ENCODE data around the gene IFT74.

Gene IFT74

GRCh38 chr9:26955921-26956859 is at the start of gene IFT74:
IFT74 (plus strand) TSS chr9:26956412; CDS start chr9:26961968, 5,556 bp downstream.
- peak; percentile 81 to 87 for DNase-seq (ENCODE audit: low read depth in 2 of 2, low spot score in 1 of 2)

GRCh38 chr9:26913138-26913668 is 43.0 kb upstream of the IFT74 start:
- DNase-seq (ENCODE audit: low read depth in 2 of 2, low spot score in 1 of 2) = no peak

- no peak for DNase-seq (ENCODE audit: low read depth in 2 of 2, low spot score in 1 of 2)
Measured at GRCh38 chr9:26919698-26920097, 36.5 kb upstream of the IFT74 start.

DNA sequence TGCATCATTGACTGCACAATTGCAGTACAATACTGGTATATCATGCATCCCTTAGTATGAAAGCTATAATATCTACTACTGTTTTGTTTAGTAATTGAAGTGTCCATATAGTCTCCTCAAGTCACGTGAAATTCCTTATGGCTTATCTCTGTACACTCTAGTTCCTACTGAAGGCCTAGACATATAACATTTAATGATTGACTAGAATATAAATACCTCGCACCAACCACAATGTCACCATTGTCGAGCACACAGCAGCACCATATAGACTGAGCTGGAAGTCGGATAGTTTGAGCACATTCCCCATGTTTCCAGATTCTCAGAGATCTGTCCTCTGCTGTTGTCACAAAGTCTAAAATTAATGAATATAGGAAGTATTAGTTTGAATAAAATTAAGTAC is 30.6 kb upstream of the IFT74 start:
- no peak for DNase-seq (ENCODE audit: low read depth in 2 of 2, low spot score in 1 of 2)

DNA sequence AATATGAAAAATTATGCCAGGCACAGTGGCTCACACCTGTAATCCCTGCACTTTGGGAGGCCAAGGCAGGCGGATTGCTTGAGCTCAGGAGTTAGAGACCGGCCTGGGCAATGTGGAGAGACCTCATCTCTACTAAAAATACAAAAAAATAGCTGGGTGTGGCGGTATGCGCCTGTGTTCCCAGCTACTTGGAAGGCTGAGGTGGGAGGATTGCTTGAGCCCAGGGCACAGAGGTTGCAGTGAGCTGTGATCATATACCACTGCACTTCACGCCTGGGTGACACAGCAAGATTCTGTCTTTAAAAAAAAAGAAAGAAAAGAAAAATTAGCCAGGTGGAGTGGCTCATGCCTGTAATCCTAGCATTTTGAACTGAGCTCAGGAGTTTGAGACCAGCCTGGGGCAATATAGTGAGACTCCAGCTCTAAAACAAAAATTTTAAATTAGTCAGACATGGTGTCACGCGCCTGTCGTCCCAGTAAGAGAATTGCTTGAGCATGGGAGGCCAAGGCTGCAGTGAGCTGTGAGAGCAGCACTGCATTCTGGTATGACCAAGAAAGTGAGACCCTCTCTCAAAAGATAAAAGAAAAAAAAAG is 27.2 kb upstream of the IFT74 start:
- no peak for DNase-seq (ENCODE audit: low read depth in 2 of 2, low spot score in 1 of 2)

DNA sequence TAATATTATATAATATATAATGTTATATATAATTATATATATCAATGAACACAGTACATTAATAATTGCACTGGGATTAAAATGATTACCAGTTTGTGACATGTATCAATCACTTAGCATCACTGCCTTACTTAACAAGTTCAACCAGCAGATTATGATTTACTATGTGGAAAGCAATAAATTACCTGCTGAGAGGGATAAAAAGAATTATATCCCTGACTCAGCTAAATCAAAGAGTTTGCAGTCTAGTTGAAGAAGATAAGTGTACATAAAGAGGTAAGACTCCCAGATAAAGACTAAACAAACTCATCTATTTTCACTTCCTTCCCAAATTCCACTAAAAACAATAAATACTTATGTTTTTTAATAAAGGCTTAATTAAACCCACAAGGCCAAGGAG is 20.4 kb upstream of the IFT74 start:
- no peak for DNase-seq (ENCODE audit: low read depth in 2 of 2, low spot score in 1 of 2)

DNA sequence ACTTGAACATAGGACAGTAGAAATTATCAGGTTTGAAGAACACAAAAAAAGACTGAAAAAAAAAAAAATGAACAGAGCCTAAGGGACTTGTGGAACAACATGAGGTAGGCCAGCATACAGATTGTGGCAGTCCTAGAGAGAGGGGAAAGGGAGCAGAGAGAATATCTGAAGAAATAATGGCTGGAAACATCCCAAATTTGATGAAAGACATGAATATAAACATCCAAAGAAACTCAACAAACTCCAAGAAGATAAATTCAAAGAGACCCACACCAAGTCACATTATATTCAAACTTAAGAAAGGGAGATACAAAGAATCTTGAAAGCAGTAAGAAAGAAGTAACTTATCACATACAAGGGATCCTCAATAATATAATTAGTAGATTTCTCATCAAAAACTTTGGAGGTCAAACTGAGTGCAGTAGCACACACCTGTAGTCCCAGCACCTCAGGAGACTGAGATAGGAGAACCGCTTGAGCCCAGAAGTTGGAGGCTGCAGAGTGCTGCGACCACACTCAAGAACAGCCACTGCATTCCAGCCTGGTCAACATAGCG is 18.3 kb upstream of the IFT74 start:
- no peak for DNase-seq (ENCODE audit: low read depth in 2 of 2, low spot score in 1 of 2)

DNA sequence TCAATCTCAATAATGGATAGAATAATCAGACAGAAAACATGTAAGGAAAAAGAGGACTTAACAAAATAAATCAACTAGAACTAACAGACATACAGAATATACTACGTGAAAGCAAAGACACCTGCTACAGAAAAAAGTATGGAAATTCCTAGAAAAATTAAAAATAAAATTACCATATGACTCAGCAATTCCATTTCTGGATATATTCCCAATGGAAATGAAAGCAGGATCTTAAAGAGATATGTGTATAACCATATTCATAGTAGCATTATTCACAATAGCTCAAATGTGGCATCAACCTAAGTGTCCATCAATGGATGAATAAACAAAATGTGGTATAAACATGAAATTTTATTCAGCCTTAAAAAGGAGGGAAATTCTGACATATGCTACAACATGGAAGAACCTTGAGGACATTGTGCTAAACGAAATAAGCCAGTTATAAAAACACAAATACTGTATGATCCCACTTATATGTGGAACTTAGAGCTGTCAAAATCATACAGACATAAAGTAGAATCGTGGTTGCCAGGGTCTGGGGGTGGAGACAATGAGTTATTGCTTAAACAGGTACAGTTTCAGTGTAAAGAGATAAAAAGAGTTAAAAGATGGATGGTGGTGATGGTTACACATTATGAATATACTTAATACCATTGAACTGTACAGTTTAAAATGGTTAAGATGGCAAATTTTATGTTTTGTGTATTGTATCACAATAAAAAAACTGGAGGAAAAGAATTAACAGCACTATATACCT is 16.1 kb upstream of the IFT74 start:
- no peak for DNase-seq (ENCODE audit: low read depth in 2 of 2, low spot score in 1 of 2)

DNA sequence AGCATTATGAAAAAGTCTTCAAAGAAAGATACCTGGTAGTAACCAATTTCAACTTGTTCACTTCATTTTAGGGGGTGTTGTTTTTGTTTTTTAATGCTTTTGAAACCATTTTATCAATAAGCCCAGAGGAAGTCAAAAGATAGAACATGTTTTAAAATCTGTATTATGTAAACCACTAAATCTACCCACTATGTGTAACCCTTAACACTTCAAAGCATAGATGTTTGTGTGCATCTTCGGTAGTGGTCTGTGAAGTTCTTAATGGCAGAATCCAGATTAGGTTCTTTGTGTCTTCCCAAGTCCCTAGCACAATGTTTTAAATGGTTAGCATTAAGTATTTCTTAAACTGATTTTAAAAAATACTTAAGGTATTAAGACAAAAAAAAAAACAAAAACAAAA is 15.4 kb upstream of the IFT74 start:
- DNase-seq (ENCODE audit: low read depth in 2 of 2, low spot score in 1 of 2) = no peak

GRCh38 chr9:26945591-26945990 is 10.6 kb upstream of the IFT74 start:
- DNase-seq (ENCODE audit: low read depth in 2 of 2, low spot score in 1 of 2) = no peak

DNA sequence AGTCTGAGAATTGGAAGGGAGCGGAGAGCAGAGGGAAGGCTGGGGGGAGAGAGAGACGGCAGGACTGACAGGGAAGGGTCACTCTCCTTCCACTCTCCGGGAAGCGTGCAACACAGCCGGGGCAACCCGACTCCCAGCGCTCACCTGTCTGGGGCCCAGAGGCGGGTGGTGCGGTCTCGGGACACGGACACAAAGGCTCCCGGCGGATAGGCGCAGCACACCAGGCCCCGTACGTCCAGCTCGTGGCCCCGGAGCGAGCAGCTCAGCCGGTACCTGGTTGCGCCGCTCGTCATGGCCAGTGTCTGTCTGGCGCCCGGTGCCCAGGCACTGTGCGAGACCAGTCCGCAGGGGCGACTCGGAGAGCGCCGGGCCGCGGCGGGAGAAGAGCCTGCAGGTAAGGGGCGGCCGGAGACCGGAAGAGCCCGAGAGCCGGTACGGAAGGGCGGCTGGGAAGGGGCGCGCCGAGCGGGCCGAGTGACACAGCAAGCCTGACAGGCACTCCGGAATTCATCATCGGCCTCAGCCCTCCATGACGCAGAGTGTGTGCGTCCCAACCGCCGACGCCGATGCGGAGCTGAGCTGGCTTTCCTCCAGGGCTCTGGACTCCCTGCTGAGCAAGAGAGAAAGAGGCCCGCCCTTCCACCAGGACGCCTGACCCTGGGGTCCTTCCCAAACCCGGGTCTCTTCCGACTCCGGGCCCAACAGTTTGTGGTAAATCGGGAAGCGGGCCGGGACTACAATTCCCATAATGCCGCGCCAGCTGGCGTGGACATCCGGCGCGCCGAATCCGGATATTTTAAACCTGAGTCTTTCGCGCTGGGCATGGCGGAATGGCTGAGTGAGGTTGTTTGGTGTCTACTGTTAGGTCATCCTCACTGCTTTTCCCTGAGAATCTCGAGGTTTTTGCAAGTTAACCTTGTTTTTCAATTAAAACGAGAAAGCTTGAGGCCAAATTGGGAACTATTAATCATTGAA is 9.2 kb upstream of the IFT74 start, which contains the start of gene PLAA:
PLAA (minus strand) TSS at position 490 of the 975 bp plus-strand sequence; CDS start at position 293, 197 bp downstream.
- DNase-seq (ENCODE audit: low read depth in 2 of 2, low spot score in 1 of 2) = peak; percentile 66 to 71

- DNase-seq (ENCODE audit: low read depth in 2 of 2, low spot score in 1 of 2) = no peak
Measured at GRCh38 chr9:26947736-26948135, 8.5 kb upstream of the IFT74 start.

DNA sequence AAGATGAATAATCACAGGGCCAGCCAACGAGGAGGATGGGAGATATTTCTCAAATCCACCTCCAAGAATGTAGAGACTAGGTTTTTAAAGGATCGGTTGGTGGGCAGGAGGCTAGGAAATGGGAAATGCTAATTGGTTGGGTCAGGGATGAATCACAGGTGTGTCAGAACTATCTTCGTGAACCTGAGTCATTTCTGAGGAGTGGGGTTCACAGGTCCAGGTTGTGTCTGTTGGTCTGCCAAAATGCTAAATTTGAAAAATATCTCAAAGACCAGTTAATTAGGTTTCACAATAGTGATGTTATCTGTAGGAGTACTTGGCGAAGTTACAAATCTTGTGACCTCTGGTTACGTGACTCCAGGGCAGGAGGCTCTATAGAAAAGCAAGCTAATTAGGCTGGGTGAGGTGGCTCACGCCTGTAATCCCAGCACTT is 6.6 kb upstream of the IFT74 start:
- DNase-seq (ENCODE audit: low read depth in 2 of 2, low spot score in 1 of 2) = no peak

DNA sequence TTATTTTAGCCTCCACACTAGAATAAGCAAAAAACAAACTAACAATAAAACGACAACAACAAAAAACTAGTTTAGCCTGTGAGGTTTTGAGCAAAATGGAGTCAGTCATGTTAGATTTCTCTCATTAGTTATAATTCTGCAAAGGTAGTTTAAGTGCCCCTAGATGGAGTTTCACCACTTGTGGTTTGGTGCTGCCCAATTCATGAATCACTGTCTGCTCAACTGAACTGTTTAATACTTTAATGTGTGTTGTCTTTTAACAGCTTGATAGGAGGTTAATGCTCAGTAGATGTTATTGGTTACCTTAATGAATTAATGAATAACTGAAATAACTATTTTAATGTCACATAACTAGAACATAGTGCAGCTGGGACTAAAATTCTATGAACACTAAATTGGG is 5.7 kb upstream of the IFT74 start:
- DNase-seq (ENCODE audit: low read depth in 2 of 2, low spot score in 1 of 2) = no peak

DNA sequence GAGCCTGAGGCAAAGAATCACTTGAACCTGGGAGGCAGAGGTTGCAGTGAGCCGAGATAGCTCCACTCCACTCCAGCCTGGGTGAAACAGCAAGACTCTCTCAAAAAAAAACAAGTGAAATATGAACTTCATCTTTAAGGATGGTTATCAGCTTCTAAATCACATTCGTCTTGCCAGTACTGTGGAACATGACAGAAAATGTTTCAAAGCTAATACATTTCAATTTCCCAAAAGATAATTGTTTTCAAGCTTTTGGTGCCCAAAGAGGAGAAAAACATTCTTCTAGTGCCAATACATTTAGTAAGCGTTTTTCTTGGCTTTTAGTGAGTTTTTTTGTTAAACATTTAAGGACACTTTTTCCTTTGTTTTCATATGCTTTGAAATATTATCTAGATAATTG is 4.4 kb upstream of the IFT74 start:
- DNase-seq (ENCODE audit: low read depth in 2 of 2, low spot score in 1 of 2) = no peak

DNA sequence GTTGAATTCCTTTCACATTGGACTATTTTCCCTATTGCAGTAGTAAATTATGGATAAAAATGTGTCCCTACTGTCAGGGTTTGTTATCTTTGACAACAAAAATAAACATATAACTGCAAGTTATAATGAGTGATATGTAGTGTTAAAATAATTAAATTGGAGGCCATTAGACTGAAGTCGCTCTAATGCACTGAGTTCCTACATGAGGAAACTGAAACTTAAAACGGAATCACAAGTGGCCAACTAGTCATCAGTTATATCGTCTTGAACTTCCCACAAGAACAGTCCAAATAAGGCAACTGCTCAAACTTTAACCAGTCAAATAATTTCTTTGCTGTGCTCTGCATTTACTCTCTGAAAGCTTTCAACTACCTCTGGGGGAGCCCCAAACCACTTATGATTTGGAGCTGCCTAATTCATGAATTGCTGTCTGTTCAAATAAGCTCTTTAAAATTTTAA is 2.1 kb upstream of the IFT74 start:
- no peak for DNase-seq (ENCODE audit: low read depth in 2 of 2, low spot score in 1 of 2)

GRCh38 chr9:26955222-26955903 is 849 bp upstream of the IFT74 start:
- DNase-seq (ENCODE audit: low read depth in 2 of 2, low spot score in 1 of 2) = no peak

- no peak for DNase-seq (ENCODE audit: low read depth in 2 of 2, low spot score in 1 of 2)
Measured at GRCh38 chr9:26956860-26957233, 635 bp downstream of the IFT74 start.

GRCh38 chr9:26971721-26972120 is 15.5 kb downstream of the IFT74 start:
- no peak for DNase-seq (ENCODE audit: low read depth in 2 of 2, low spot score in 1 of 2)
